GM12891 (cell line): Measurements from ENCODE around the gene SENP8.

ENCODE experiments used
- POLR2A ChIP-seq: IDR thresholded peaks from 2 replicates; pipeline ENCODE4 v1.6.1; 2011; ENCODE audit warnings: low read depth, low read length, control low read depth
- POLR2AphosphoS5 ChIP-seq: IDR thresholded peaks from 2 replicates; pipeline ENCODE4 v1.6.1; 2011; ENCODE audit warnings: low read depth, low read length, control low read depth
- POU2F2 ChIP-seq: IDR thresholded peaks from 2 replicates; pipeline ENCODE4 v1.6.1; 2011; ENCODE audit warnings: low read depth, mild to moderate bottlenecking, control low read depth, low read length, moderate library complexity
- TAF1 ChIP-seq: IDR thresholded peaks from 2 replicates; pipeline ENCODE4 v1.6.1; 2011; ENCODE audit warnings: low read depth, low read length, control low read depth

DNA sequence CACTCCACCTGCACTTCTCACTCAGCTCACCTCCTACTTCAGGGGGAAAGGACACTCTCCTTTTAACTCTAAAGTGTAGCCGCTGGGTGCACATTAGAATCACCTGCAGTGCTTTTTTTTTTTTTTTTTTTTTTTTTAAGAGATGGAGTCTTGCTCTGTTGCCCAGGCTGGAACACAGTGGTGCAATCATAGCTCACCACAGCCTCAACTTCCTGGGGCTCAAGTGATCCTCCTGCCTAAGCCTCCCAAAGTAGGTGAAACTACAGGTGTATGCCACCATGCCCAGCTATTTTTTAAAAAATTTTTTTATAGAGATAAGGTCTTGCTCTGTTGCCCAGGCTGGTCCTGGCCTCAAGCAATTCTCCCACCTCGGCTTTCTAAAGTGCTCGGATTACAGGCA lies 58.5 kb downstream of the SENP8 start:
- TF ChIP-seq POLR2A (no peak), TAF1 (no peak), POLR2AphosphoS5 (no peak), POU2F2 (no peak)
